Measurements from ENCODE around the gene PCBP3. TPM values are rescaled to one million over a fixed set of nuclear protein-coding genes. Genes with fewer than 3 reads are reported as not detected.

The PCBP3 gene
- total and polyA plus RNA-seq, 2 donors (not counting 3 experiments of a cell fraction or from before 2014, with no cell fraction given) = 0.06 to 1.1 TPM

GRCh38 chr21:45990049-45990711 is 346.7 kb downstream of the PCBP3 start:
- no peak overlapping the region for H3K9ac ChIP-seq (replicated peaks; ENCODE audit: extremely low read depth, insufficient read depth, low read length)
- no peaks in the 10 kb centered on the region for H3K36me3 ChIP-seq (ENCODE audit: control insufficient read depth in 2 of 2, extremely low read depth in 1 of 2, insufficient read depth in 2 of 2, low read length in 2 of 2)
- H3K27ac ChIP-seq (ENCODE audit: insufficient read depth, low read depth, low read length) = no peak overlapping the region
- DNase-seq (ENCODE audit: low read depth, low spot score) (no peak), FAIRE-seq (no peak)
- H3K9me1 ChIP-seq (replicated peaks; ENCODE audit: control insufficient read depth, extremely low read depth, insufficient read depth, low read length) = no peaks in the 10 kb centered on the region
- no TSS peak for BruUV-seq (replicated peaks)
- dilution Hi-C loops (cut with MboI; ENCODE audit: extremely low pct_ligation_motif_present, low sequenced_read_pairs) (no loop called here), intact Hi-C loops (cut with micrococcal nuclease) (no loop called here)
- TF ChIP-seq POLR2A (IDR thresholded peaks at IDR 0.05; ENCODE audit: low read depth, low read length) (no peak), FOS (IDR thresholded peaks at IDR 0.05; ENCODE audit: borderline replicate concordance, insufficient read depth, low read length) (no peak), MAX (IDR thresholded peaks at IDR 0.05; ENCODE audit: insufficient read depth, insufficient read length) (no peak), GATA2 (IDR thresholded peaks at IDR 0.05; ENCODE audit: insufficient read depth, insufficient read length, low read depth, low read length) (no peak), CTCF (IDR thresholded peaks at IDR 0.05; ENCODE audit: extremely low read depth in 1 of 2, insufficient read depth in 1 of 2, low read depth in 1 of 2, low read length in 2 of 2) (no peak), EZH2 (IDR thresholded peaks at IDR 0.05; ENCODE audit: borderline replicate concordance, low read depth, low read length, severe bottlenecking) (no peak), MYC (IDR thresholded peaks at IDR 0.05; ENCODE audit: low read depth, low read length) (no peak), JUN (IDR thresholded peaks at IDR 0.05; ENCODE audit: borderline replicate concordance, insufficient read depth, insufficient read length, low read depth) (no peak), POLR2AphosphoS5 (IDR thresholded peaks at IDR 0.05; ENCODE audit: insufficient read depth, low read depth, low read length) (no peak)
- H3K4me1 ChIP-seq (ENCODE audit: control insufficient read depth, extremely low read depth, insufficient read depth, low read length) = no peaks in the 10 kb centered on the region
- no peaks in the 10 kb centered on the region for H3K9me3 ChIP-seq (replicated peaks; ENCODE audit: control insufficient read depth, insufficient read depth, low read length)
- no peak overlapping the region for H3K4me2 ChIP-seq (ENCODE audit: insufficient read depth, low read length)
- H3K27me3 ChIP-seq (ENCODE audit: control insufficient read depth in 2 of 2, insufficient read depth in 2 of 2, low read length in 2 of 2) = no peaks in the 10 kb centered on the region
- no peaks in the 10 kb centered on the region for H3K79me2 ChIP-seq (ENCODE audit: control insufficient read depth, insufficient read depth, low read length)
- POLR2A ChIA-PET = no interaction called here
- CTCF ChIA-PET = no interaction called here
- no peaks in the 10 kb centered on the region for H4K20me1 ChIP-seq (replicated peaks; ENCODE audit: control insufficient read depth, extremely low read depth, insufficient read depth, low read length)
- no peak overlapping the region for H2AFZ ChIP-seq (ENCODE audit: low read depth, low read length)
- H3K4me3 ChIP-seq (replicated peaks in 1 of 3; ENCODE audit: insufficient read depth in 1 of 3, low read depth in 1 of 3, low read length in 3 of 3) = no peak overlapping the region

Measured in endothelial cell of umbilical vein (primary cell).